ENCODE results near the gene FIGN. TPM values are rescaled to one million over a fixed set of nuclear protein-coding genes. Genes with fewer than 3 reads are reported as not detected.

Gene FIGN
- total RNA-seq: 1.3 and 2.2 TPM in 2 replicates

GRCh38 chr2:163735685-163736432, at the start of gene FIGN:
Gene FIGN (minus strand): TSS chr2:163736008. CDS start chr2:163734927, 1,081 bp downstream.

